Measurements from ENCODE around the gene PIP4K2B.

The PIP4K2B gene

GRCh38 chr17:38743556-38744171, 55.7 kb downstream of the PIP4K2B start:
- no peak for DNase-seq

- no peak for DNase-seq
Observed at GRCh38 chr17:38742411-38743308, 56.7 kb downstream of the PIP4K2B start.

DNA sequence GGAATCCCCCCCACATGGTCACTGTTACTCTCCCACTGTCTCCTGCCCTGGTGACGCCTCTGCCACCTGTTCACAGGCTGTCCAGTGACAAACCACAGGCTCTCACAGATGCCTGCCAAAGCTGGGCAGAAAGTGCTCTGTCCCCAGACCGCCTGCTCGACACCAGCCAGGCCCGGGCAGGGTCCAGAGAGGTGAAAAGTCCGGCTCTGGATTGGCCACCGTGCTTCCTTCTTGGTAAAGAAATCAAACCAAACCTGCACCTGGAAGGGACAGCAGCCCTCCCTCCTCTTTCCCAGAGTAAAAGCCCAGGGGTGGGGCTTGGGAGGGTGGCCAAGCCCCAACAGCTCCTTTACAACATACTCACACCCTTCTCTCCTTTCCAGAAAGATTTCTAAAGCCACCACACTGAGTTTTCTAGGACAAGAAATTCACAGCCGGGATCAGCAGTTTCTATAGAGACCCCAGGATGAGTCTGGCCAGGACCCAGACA, 57.4 kb downstream of the PIP4K2B start:
- DNase-seq = no peak

GRCh38 chr17:38741461-38741860, 57.9 kb downstream of the PIP4K2B start:
- DNase-seq = no peak

- DNase-seq = no peak
Observed at GRCh38 chr17:38740806-38741205, 58.5 kb downstream of the PIP4K2B start.

DNA sequence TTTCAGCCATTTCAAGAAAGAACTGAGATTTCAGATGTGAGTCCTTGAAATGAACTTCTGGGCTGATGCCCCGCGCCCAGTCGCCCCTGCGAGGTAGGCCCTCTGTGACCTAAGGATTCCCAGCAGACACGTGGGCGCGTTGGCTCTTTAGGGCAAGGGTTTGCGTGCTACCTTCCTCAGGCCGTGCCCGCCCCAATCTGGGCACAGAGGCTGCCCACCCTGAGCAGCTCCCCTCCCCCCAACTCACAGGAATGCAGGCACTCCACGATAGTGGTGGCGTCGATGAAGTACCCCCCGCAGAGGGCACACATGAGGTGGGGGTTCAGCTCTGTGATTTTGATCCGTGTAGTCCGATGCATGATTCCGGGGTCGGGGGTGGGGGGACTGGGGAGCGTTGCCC, 59.3 kb downstream of the PIP4K2B start:
- no peak for DNase-seq

DNA sequence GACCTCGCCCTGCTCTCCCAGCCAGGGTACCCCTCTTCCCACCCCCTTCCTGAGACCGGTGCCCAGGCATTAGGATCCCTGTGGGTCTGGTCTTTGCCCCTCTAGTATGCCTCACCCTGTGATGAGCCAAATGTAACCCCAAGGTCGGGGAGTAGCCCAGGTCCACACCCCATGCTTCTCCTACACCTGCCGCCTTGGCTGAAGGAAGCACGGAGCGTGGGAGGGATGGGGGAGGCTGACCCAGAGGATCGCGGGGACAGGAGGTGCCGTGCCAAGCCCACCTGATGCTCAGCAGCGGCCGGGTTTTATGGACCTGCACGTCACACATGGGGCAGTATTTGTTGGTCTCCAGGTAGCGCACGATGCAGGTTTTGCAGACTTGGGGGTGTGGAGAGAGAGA, 60.1 kb downstream of the PIP4K2B start:
- DNase-seq = no peak

DNA sequence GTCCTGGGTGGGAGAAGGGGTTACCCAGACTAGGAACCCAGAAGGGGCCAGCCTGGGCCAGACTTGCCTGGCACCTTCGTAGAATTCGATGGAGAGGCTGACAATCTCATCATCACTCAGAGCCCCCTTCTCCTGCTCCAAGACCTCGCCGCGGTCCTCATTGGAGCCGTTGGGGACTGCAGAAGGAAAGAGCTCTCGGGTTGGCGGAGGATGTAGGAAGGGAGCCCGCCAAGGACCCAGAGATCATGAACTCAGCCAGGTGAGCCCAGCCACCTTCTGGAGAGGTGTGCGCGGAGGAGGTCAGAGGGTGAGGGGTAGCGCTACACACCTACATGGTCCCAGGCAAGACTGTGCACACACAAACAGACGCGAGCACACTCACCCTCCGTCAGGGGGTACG, 60.7 kb downstream of the PIP4K2B start:
- no peak for DNase-seq

DNA sequence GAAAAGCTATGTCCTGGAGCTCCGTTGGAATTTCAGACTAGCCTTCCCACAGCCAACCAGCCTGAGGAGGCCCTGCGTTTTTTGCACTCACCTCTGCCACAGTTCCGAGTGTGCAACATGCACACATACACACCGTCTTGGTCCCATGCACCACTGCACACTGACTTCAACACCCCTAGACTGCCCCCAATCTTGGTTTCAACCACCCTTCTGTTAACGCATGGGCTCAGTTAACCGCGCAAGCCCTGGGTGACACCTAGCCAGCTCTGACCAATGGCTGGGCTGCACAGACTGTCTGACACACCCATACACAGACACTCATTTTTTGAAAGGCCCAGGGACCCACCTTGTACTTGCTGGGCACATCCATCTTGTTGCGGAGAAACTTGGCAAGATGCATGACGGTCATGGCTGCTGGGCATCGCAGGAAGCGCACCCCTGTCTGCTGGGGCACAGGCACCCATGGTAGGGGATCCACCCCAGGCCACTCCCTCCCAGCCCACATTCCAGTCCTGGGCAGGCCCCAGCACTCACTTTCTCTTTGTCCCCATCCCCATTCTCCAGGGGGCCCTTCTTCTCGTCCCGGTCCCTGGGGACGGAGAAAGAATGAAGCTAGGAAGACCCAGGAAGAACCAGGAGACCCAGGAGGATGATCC, 61.2 kb downstream of the PIP4K2B start:
- DNase-seq = no peak

GRCh38 chr17:38735161-38735997, 64.0 kb downstream of the PIP4K2B start:
- DNase-seq = peak; percentile 80

GRCh38 chr17:38733982-38734973, 65.1 kb downstream of the PIP4K2B start:
- peak; percentile 48 for DNase-seq

- DNase-seq = no peak
Observed at GRCh38 chr17:38733282-38733981, 65.9 kb downstream of the PIP4K2B start.

DNA sequence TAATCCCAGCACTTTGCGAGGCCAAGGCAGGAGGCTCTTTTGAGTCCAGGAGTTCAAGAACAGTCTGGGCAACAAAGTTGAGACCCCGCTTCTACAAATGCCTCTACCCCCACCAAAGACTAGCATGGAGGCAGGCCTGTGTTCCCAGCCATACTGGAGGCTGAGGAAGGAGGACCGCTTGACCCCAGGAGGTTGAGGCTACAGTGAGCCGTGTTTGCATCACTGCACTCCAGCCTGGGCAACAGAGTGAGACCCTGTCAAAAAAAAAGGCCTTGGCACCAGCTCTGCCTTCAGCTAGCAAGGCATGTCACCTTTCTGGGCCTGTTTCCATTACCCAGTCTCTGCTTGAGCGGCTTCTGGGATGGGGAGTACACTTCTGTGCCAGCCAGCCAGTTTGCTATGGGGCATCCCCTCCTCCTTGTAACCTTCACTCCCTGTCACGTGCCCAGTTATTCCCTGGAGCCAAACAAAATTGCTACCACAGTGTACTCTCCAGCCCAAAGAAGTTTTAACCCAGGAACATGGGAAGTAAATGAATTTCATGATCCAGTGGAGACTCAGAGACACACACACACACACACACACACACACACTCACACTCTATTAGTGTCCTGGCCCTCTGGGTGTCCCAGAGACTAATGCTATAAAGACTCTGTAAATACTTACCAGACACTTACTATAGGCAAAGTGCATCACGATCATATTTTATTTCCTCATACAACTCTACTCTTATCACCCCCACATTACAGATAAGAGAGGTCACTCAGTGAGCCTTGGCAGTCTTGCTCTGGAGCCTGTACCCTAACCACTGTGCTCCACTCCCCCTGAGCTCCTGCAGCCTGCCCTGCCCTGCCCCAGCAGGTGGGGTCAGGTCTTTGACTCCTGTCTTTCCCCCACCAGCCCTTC, 66.7 kb downstream of the PIP4K2B start:
- DNase-seq = no peak

DNA sequence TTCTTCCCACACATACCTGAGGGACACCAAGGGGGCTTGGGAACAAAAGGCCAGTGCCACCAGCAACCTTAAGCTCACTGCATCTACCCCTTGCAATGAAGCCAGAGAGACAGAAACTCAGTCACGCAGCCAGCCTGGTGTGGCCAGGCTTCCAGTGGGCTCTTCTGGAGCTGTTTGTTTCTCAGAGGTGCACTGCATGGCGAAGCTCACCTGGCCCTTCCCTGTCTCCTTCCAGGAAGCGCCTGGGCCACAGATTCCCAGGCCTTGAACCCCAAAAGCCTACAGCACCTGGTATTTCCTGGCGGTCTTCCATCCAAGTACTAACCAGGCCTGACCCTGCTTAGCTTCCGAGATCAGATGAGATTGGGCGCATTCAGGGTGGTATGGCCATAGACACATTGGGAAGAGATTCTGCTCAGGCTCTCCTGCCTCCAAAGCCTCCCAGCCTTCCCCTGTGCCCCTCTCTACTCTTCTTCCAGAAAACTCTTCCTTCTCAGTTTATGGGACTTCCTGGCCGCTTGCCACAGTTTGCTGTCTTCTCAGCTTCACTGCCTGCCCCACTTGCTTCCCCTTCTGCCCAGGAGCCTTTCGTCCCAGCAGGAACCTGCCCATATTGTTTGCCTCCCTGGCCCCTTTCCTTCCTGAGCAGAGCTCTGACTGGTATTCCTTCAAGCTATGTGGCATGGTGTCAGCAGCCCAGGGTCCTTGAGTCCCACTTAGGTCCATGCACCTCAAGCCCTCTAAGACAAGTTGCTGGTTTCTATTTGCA, 67.6 kb downstream of the PIP4K2B start:
- DNase-seq = no peak

GRCh38 chr17:38730526-38731379, 68.6 kb downstream of the PIP4K2B start:
- DNase-seq = peak; percentile 39

DNA sequence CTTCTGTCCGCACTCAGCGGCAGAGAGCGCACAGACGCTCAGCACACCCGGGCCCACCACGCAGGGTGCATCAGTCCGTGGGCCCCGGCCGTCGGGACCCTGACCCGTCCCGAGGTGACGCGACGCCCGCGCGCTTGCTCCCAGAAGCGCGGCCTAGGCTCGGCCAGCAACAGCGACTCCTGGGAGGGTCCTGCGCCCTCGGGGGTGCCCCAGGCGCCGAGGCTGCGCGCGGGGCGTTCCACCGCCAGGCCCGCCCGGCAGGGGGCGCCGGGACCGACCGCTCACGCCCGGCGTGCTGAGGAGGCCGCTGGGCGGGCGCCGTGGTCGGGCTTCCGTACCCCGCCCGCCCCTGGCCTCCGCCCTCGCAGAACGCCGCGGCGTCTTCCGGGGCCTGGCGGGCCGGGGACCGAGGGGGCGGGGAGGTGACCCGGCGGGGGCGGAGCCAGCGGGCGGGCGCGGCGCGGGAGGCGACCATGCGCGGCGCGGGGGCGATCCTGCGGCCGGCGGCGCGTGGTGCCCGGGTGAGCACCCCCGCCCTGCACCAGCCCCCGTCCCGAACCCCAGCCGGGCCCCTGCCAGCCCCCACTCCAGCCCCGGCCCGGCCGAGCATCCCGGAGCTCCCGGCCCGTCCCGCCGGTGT, 69.3 kb downstream of the PIP4K2B start, which contains the start of gene CISD3:
Gene CISD3, plus strand, starts transcription at position 456 of the 640 bp plus-strand sequence. Its CDS starts 18 bp downstream, at position 474.
- DNase-seq = peak; percentile 88

DNA sequence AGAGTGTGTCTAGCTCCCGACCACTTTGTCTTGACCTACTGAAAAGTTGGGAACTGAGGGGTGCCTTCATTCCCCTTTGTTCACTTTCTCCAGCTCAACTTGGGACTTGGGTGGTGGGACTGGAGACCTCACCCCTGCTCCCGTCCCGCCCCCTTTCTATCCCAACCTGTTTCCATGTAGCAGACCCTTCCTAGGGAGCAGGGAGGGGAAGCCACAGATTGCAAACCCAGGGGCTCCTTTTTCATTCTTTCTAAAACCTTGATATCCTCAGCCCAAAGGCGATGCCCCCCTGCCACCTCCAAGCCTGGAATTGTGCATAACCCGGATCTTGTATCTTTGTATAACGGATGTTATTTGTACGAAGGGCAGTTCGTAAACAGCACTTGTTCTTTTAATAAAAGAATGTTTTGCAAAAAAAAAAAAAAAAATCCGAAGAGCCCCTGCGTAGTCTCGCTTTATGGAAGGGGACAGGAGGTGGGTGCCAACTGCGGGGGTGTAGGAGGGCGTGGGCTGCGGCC, 69.9 kb downstream of the PIP4K2B start:
- no peak for DNase-seq

Measured in activated CD4-positive, alpha-beta T cell treated with anti-CD3 and anti-CD28 coated beads for 48 hours (primary cell).